ENCODE results near the gene GPR158.
"Not testable (repeated sequence)": the region's sequence is repeated elsewhere in the genome, so short reads cannot be mapped to it uniquely, and the experiment has no call there.

GPR158 gene

DNA sequence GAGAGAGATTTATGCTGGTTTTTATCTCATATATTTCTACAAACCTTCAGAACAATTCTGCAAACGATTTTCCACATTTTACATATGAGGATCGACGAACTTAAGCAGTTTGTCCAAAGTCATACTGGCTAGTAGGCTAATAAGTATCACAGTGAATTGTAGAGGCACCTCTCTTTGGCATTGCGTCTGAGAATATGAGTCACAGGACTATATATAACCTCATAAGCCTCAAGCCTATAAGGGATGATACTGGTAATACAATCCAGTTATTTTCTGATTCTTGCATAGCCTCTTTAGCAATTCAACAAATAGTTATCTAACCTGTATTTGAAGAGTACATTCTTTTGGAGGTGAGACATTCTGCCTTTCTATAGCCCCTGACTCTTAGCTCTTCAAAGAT is 129.8 kb downstream of the GPR158 start:
- Mint-ChIP-seq H3K27me3 (no peaks in the 10 kb centered on the region), H3K36me3 (no peaks in the 10 kb centered on the region), H3K4me3 (no peak overlapping the region), H3K9me3 (peaks cover 14% of the 10 kb centered on the region), H3K27ac (no peak overlapping the region), H3K4me1 (no peaks in the 10 kb centered on the region)
- no peak for DNase-seq
- CTCF ChIA-PET = no interaction called here

- DNase-seq = no peak
- H3K4me1 Mint-ChIP-seq = no peaks in the 10 kb centered on the region
- no peaks in the 10 kb centered on the region for H3K27me3 Mint-ChIP-seq
- H3K4me3 Mint-ChIP-seq = no peak overlapping the region
- CTCF ChIA-PET = no interaction called here
- no peak overlapping the region for H3K27ac Mint-ChIP-seq
- H3K9me3 Mint-ChIP-seq = peaks cover 21% of the 10 kb centered on the region
- no peaks in the 10 kb centered on the region for H3K36me3 Mint-ChIP-seq
Measured at GRCh38 chr10:25306386-25306785, 131.6 kb downstream of the GPR158 start.

DNA sequence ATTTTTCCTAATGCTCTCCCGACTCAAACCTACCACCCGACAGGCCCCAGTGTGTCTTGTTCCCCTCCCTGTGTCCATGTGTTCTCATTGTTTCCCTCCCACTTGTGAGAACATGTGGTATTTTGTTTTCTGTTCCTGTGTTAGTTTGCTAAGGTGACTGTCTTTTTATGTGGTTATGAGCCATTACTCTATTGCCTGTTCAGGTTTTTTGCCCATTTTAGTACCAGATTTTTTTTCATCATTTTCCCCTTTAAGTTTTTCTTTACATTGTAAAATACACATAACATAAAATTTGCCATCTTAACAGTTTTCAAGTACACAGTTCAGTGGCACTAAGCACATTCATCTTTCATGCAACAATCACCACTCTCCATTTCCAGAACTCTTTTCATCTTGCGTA is 133.5 kb downstream of the GPR158 start:
- CTCF ChIA-PET = no interaction called here
- H3K4me1 Mint-ChIP-seq = no peaks in the 10 kb centered on the region
- no peaks in the 10 kb centered on the region for H3K27me3 Mint-ChIP-seq
- no peak overlapping the region for H3K4me3 Mint-ChIP-seq
- no peaks in the 10 kb centered on the region for H3K36me3 Mint-ChIP-seq
- H3K9me3 Mint-ChIP-seq = peaks cover 21% of the 10 kb centered on the region
- DNase-seq = no peak
- no peak overlapping the region for H3K27ac Mint-ChIP-seq

DNA sequence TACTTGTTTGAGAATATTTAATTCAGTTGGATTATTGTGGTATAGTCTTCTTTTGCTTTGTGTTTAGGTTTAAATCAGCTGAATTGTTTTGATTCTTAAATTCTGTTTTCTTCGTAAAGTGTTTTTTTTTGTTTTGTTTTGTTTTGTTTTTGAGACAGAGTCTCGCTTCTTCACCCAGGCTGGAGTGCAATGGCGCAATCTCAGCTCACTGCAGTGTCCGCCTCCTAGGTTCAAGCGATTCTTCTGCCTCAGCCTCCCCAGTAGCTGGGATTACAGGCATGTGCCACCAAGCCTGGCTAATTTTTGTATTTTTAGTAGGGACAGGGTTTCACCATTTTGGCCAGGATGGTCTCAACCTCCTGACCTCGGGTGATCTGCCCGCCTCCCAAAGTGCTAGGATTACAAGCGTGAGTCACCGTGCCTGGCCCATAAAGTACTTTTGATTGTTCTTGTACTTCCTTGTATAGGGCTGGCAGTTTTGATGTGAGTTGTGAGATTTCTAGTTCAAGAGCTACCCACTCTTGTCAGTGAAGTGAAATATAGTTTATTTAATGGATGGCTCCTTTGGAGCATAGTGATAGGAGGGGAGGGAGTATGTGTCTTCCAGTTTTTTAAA is 142.9 kb downstream of the GPR158 start:
- CTCF ChIA-PET, DNase-seq, H3K27ac Mint-ChIP-seq, H3K27me3 Mint-ChIP-seq, H3K9me3 Mint-ChIP-seq, H3K4me3 Mint-ChIP-seq, H3K4me1 Mint-ChIP-seq, H3K36me3 Mint-ChIP-seq: not testable (repeated sequence)

DNA sequence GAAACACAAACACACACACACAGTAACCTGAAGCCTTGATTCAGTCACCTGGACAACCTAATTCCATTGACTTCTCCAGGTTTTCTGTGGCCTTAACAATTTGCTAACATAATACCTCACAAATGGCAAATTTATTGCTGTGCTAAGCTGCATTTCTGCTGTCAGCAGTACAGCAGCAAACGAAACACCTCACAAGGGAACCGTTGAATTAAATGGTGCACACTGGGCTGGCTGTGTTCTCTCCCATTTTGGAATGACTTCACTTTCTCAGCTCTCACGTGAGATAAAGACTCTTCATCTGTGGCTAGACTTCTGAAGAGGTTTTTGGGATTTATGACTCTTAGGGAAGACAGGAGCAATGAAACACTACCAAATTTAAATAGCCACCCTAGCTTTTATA is 152.5 kb downstream of the GPR158 start:
- Mint-ChIP-seq H3K9me3 (peaks cover 9% of the 10 kb centered on the region), H3K4me3 (no peak overlapping the region), H3K4me1 (no peaks in the 10 kb centered on the region), H3K36me3 (no peaks in the 10 kb centered on the region), H3K27me3 (no peaks in the 10 kb centered on the region), H3K27ac (no peak overlapping the region)
- CTCF ChIA-PET = no interaction called here
- DNase-seq = no peak

DNA sequence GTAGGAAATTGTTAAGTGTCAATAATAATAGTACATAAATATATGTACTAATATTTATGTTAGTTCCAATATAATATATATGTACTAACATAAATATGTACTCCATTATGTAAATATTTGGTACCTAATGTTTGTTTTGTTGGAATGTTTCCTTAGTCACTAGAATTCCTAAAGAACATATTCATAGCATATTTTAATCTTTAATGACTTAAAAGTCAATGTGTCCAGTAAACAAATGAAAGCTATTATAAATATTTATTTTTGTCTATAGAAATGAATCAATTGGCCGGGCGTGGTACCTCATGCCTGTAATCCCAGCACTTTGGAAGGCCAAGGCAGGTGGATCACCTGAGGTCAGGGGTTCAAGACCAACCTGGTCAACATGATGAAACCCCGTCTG is 153.6 kb downstream of the GPR158 start:
- CTCF ChIA-PET = no interaction called here
- no peak overlapping the region for H3K27ac Mint-ChIP-seq
- H3K36me3 Mint-ChIP-seq = no peaks in the 10 kb centered on the region
- DNase-seq = no peak
- no peaks in the 10 kb centered on the region for H3K27me3 Mint-ChIP-seq
- peaks cover 7% of the 10 kb centered on the region for H3K9me3 Mint-ChIP-seq
- no peaks in the 10 kb centered on the region for H3K4me1 Mint-ChIP-seq
- H3K4me3 Mint-ChIP-seq = no peak overlapping the region

DNA sequence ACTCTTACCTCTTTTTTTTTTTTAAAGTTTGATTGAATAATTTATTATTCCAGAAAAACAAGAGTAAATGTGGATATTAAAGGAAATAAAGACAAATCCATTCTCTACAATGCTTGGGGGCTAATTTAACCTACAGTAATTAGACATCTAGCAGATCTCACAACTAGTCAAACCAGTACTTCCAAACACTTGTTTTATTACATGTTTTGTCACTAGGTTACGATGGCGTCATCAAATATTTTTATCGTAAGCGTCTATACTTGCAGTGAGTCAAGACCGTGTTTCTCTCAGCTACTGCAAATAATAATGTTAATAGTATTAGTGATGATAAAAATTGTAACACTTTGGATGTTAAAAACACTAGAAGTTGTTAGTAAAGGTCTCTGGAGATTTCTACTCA is 154.8 kb downstream of the GPR158 start:
- H3K27ac Mint-ChIP-seq, H3K27me3 Mint-ChIP-seq, DNase-seq, H3K36me3 Mint-ChIP-seq, H3K4me3 Mint-ChIP-seq, H3K4me1 Mint-ChIP-seq, H3K9me3 Mint-ChIP-seq: not testable (repeated sequence)
- CTCF ChIA-PET = interaction anchor here (0.7 kb wide), 1 partner anchor 14 kb away, joined by 4 read pairs; no protein-coding TSS in a partner anchor

DNA sequence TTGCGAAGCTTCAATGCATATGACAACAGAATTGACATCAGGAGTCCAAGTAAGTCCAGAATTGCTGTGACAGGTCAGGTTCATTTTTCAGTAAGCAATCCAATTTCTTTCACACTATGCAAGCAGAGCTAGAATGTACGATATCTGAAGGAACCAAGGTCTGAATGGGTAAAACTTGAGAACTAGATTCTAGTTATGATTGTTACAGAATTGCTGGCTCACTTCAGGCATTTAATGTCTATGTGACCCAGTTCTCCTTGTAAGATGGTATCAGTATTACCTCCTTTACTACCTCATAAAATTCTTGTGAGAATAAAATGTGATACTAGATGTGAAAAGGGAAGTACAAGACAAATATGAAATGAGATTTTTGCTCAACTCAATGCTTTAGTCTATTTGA is 159.6 kb downstream of the GPR158 start:
- Mint-ChIP-seq H3K4me3 (no peak overlapping the region), H3K9me3 (no peaks in the 10 kb centered on the region), H3K4me1 (no peaks in the 10 kb centered on the region), H3K36me3 (no peaks in the 10 kb centered on the region), H3K27ac (no peak overlapping the region), H3K27me3 (no peaks in the 10 kb centered on the region)
- DNase-seq = no peak
- CTCF ChIA-PET = no interaction called here

- Mint-ChIP-seq H3K4me3 (no peak overlapping the region), H3K27ac (no peak overlapping the region), H3K4me1 (no peaks in the 10 kb centered on the region), H3K27me3 (no peaks in the 10 kb centered on the region), H3K9me3 (no peaks in the 10 kb centered on the region), H3K36me3 (no peaks in the 10 kb centered on the region)
- no peak for DNase-seq
- CTCF ChIA-PET = no interaction called here
Measured at GRCh38 chr10:25336330-25336729, 161.5 kb downstream of the GPR158 start.

GRCh38 chr10:25338271-25338670 is 163.5 kb downstream of the GPR158 start:
- CTCF ChIA-PET = no interaction called here
- no peak overlapping the region for H3K27ac Mint-ChIP-seq
- H3K27me3 Mint-ChIP-seq = no peaks in the 10 kb centered on the region
- H3K4me1 Mint-ChIP-seq = no peaks in the 10 kb centered on the region
- no peaks in the 10 kb centered on the region for H3K36me3 Mint-ChIP-seq
- no peak for DNase-seq
- no peaks in the 10 kb centered on the region for H3K9me3 Mint-ChIP-seq
- H3K4me3 Mint-ChIP-seq = no peak overlapping the region

DNA sequence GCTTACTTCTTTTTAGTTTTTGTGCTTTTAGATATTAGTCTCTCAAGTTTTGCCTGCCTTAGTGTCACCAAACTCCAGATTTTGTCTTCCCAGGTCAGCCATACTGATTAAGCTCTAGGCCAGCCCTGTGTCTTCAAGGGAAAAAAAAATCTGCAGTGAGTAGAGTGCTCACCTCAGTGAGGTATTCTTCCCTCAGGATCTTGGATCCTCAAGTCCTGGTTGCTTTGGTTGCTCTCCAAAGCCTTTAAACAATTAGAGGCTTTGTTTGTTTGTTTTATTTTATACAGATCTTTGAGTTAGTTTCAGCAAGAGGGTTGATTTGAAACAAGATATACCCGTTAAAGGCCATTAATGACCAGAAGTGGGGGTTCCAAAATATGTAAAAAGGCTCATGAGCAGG is 165.2 kb downstream of the GPR158 start:
- H3K4me3 Mint-ChIP-seq = no peak overlapping the region
- H3K9me3 Mint-ChIP-seq = no peaks in the 10 kb centered on the region
- no peaks in the 10 kb centered on the region for H3K27me3 Mint-ChIP-seq
- DNase-seq = no peak
- H3K27ac Mint-ChIP-seq = no peak overlapping the region
- CTCF ChIA-PET = no interaction called here
- H3K36me3 Mint-ChIP-seq = no peaks in the 10 kb centered on the region
- H3K4me1 Mint-ChIP-seq = no peaks in the 10 kb centered on the region

DNA sequence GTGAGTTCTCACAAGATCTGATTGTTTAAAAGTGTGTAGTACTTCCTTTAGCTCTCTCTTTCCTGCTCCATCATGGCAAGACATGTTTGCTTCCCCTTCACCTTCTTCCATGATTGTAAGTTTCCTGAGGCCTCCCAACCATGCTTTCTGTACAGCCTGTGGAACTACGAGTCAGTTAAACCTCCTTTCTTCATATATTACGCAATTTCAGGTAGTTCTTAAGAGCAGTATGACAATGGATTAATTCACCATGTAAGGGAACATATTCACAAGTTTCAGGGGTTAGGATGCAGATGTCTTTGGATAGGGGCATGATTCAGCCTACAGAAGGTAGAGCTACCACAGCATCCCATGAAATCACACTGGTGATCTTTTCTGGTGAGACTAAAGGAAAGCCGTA is 174.7 kb downstream of the GPR158 start:
- Mint-ChIP-seq H3K27me3 (no peaks in the 10 kb centered on the region), H3K27ac (no peak overlapping the region), H3K4me1 (no peaks in the 10 kb centered on the region), H3K9me3 (peaks cover 8% of the 10 kb centered on the region), H3K4me3 (no peak overlapping the region), H3K36me3 (no peaks in the 10 kb centered on the region)
- CTCF ChIA-PET = no interaction called here
- no peak for DNase-seq

GRCh38 chr10:25356609-25357008 is 181.8 kb downstream of the GPR158 start:
- CTCF ChIA-PET = no interaction called here
- Mint-ChIP-seq H3K27ac (no peak overlapping the region), H3K4me3 (no peak overlapping the region), H3K4me1 (no peaks in the 10 kb centered on the region), H3K9me3 (peaks cover 32% of the 10 kb centered on the region), H3K27me3 (no peaks in the 10 kb centered on the region), H3K36me3 (no peaks in the 10 kb centered on the region)
- no peak for DNase-seq

GRCh38 chr10:25357269-25357668 is 182.5 kb downstream of the GPR158 start:
- H3K36me3 Mint-ChIP-seq = no peaks in the 10 kb centered on the region
- no peaks in the 10 kb centered on the region for H3K4me1 Mint-ChIP-seq
- no peaks in the 10 kb centered on the region for H3K27me3 Mint-ChIP-seq
- no peak overlapping the region for H3K27ac Mint-ChIP-seq
- CTCF ChIA-PET = no interaction called here
- H3K4me3 Mint-ChIP-seq = no peak overlapping the region
- no peak for DNase-seq
- H3K9me3 Mint-ChIP-seq = peaks cover 29% of the 10 kb centered on the region

- no peak overlapping the region for H3K4me3 Mint-ChIP-seq
- DNase-seq = no peak
- peaks cover 6% of the 10 kb centered on the region for H3K9me3 Mint-ChIP-seq
- H3K4me1 Mint-ChIP-seq = no peaks in the 10 kb centered on the region
- CTCF ChIA-PET = no interaction called here
- H3K27ac Mint-ChIP-seq = no peak overlapping the region
- H3K36me3 Mint-ChIP-seq = no peaks in the 10 kb centered on the region
- no peaks in the 10 kb centered on the region for H3K27me3 Mint-ChIP-seq
Measured at GRCh38 chr10:25382029-25382810, 207.4 kb downstream of the GPR158 start.
